Stimulated activated CD4-positive, alpha-beta T cell treated with anti-CD3 and anti-CD28 coated beads, Interleukin-12 subunit alpha, Interleukin-12 subunit beta, amount 100 ng/mL, for 48 hours (primary cell): Measurements from ENCODE around the gene MATCAP1.

Experiments used
- DNase-seq, 3 donors: peaks; one replicate each; pipeline ENCODE4 v3.0.0-alpha.2; 2020; ENCODE audit warnings: low read depth in 2 of 3, low spot score in 1 of 3

Gene MATCAP1

GRCh38 chr16:67183627-67184452 lies at the start of gene MATCAP1:
MATCAP1 (minus strand) TSS chr16:67183963; CDS start chr16:67180610, 3,353 bp downstream.
- peak; percentile 88 to 92 (median 91) for DNase-seq

GRCh38 chr16:67230809-67231660 lies 47.3 kb upstream of the MATCAP1 start:
- DNase-seq: no peak

GRCh38 chr16:67229906-67230808 lies 46.4 kb upstream of the MATCAP1 start:
- DNase-seq: no peak

GRCh38 chr16:67228905-67229304 lies 45.1 kb upstream of the MATCAP1 start:
- DNase-seq: no peak

GRCh38 chr16:67228034-67228785 lies 44.4 kb upstream of the MATCAP1 start:
- DNase-seq: no peak

GRCh38 chr16:67227567-67227921 lies 43.8 kb upstream of the MATCAP1 start:
- no peak for DNase-seq

GRCh38 chr16:67226804-67227566 lies 43.2 kb upstream of the MATCAP1 start, which contains the start of gene TMEM208:
TMEM208 (plus strand) TSS chr16:67227130; CDS start chr16:67227219, 89 bp downstream.
- DNase-seq: peak; percentile 98 to 99 (median 98)

- DNase-seq: no peak
Measured at GRCh38 chr16:67226295-67226803, 42.6 kb upstream of the MATCAP1 start.

GRCh38 chr16:67223992-67224391 lies 40.2 kb upstream of the MATCAP1 start:
- DNase-seq: no peak

GRCh38 chr16:67216612-67217490 lies 33.1 kb upstream of the MATCAP1 start:
- DNase-seq: no peak

GRCh38 chr16:67215706-67216105 lies 31.9 kb upstream of the MATCAP1 start:
- no peak for DNase-seq

- DNase-seq: no peak
Measured at GRCh38 chr16:67213197-67214019, 29.6 kb upstream of the MATCAP1 start.

GRCh38 chr16:67212766-67213165 lies 29.0 kb upstream of the MATCAP1 start:
- no peak for DNase-seq

GRCh38 chr16:67211674-67212073 lies 27.9 kb upstream of the MATCAP1 start:
- DNase-seq: no peak

- no peak for DNase-seq
Measured at GRCh38 chr16:67210069-67210937, 26.5 kb upstream of the MATCAP1 start.

GRCh38 chr16:67209565-67209964 lies 25.8 kb upstream of the MATCAP1 start:
- DNase-seq: no peak
